GM20431 (cell line): Measurements from ENCODE around the gene MTMR11.
"Not testable (repeated sequence)": the region's sequence is repeated elsewhere in the genome, so short reads cannot be mapped to it uniquely, and the experiment has no call there.

Experiments
- in situ Hi-C: fragments of 300-500 bp; cut with MseI, MboI; formaldehyde crosslinking; loops from one replicate; pipeline ENCODE4 v1.15.0; 2020; ENCODE audit warnings: low sequenced_read_pairs; ENCODE audit not compliant: unreplicated experiment

MTMR11 gene, protein sequence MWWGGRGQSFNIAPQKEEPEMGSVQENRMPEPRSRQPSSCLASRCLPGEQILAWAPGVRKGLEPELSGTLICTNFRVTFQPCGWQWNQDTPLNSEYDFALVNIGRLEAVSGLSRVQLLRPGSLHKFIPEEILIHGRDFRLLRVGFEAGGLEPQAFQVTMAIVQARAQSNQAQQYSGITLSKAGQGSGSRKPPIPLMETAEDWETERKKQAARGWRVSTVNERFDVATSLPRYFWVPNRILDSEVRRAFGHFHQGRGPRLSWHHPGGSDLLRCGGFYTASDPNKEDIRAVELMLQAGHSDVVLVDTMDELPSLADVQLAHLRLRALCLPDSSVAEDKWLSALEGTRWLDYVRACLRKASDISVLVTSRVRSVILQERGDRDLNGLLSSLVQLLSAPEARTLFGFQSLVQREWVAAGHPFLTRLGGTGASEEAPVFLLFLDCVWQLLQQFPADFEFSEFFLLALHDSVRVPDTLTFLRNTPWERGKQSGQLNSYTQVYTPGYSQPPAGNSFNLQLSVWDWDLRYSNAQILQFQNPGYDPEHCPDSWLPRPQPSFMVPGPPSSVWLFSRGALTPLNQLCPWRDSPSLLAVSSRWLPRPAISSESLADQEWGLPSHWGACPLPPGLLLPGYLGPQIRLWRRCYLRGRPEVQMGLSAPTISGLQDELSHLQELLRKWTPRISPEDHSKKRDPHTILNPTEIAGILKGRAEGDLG

DNA sequence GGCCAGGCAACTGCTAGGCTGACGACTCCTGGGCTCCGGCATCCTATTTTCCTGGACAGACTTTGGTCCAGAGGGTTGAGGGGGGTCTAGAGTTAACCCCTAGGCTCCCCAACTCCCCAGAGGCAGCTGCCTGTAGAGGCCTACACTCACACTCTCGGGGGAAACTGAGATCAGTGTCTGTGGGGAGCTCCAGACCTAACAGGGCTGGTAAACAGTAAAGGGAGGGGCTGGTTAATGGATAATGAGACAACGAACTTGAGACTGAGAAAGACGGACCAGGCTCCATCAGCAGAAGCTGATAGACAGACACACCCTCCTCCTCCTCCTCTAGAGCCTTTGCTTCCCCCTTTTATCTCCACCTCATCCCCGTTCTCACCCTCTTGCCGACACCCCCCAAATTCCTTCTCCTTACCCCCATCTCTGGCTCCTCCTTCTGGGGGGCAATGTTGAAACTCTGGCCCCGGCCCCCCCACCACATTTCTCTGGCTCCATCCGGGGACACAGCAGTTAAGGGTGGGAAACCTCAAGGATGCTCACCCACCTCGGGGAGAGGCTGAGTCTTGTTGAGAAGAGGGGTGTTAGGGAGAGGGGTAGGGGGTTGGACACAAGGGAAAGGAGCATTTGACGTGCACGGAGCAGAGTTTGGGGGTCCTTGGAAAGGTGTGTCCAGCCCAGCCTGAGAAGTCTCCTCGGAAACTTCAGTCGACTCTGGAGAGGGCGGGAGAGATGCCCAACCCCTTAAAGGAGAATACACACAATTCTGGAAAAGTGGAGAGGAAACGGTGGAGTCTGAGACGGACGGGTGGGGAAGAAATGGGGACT is at the start of gene MTMR11:
TSS of gene MTMR11 (minus strand) at position 710 of the 822 bp plus-strand sequence. CDS start at position 478, 232 bp downstream.
- in situ Hi-C loops, result loop anchor here (25.0 kb wide), 1 partner anchor 251 kb away; no protein-coding TSS in a partner anchor

DNA sequence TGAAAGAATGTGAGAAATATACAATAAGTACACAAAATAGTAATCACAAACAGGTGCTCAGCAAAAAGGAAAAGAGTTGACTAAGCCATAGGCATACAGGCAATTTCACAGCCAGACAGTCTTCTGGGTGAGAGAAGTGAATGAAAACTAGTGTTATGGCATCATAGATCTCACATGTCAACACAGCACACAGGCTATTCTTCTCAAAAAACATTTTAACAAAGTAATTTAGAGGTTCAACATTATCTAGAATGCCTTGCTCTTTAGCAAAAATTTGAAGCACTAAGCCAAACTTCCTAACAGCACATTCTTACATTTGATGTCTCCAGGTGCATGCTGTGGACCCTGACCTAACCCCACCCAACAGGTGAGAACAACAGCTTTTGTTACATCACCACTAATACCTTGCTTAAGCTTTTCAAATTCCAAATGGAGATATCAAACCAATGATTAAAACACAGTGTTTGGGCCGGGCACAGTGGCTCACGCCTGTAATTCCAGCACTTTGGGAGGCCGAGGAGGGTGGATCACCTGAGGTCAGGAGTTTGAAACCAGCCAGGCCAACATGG is 43.4 kb upstream of the MTMR11 start:
- in situ Hi-C loops, result no loop called here

DNA sequence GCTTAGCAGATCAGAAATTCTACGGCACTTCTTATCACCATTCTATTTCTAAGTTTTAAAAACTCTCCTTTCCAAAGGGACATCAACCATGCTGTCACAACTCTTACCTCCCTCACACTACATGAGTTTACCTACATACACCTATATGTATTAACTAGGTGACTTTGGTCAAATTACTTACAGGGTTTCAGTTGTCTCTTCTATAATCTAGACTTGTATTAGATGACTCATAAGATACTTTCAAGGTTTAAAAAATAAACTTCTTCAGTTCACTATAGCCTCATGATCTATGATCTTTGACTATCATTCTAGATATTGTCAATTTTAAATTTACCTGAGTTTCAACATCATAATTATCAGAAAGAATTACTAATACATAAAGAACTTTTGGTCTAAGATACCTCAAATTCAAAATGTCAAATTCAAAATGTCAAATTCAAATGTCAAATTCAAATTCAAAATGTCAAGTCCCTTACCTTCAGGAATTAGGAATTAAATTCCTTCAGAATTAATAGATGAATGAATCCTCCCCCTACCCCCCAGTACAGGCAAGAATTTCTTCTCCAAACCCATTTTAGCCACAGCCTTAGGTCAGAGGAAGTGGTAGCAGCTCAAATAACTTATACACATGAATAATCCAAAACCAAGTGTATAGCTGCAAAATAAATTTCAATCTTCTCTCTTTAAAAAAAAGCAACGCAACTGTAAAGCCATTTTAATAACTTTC is 42.7 kb upstream of the MTMR11 start:
- in situ Hi-C loops, result no loop called here

DNA sequence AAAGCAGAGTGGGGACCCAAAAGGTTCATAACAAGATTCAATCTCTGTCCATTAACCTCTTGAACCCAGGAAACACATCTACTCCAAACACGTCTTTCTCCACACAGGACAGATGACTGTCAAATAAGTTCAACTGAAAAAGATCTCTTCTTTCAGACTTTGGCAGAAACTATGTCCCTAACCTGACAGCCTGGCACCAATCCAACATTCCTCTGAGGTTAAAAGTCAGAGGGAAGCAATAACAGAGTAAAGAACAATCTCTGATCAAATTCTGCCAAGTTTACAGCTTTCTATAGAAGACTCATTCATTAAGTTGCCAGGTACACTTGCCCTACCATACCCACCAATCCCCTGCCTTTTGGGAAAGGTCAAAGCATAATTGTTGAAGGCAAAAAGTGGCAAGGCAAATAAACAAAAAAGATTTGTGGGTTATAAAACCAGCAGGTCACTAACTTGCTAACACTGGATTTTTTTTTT is 41.9 kb upstream of the MTMR11 start:
- in situ Hi-C loops, result no loop called here

DNA sequence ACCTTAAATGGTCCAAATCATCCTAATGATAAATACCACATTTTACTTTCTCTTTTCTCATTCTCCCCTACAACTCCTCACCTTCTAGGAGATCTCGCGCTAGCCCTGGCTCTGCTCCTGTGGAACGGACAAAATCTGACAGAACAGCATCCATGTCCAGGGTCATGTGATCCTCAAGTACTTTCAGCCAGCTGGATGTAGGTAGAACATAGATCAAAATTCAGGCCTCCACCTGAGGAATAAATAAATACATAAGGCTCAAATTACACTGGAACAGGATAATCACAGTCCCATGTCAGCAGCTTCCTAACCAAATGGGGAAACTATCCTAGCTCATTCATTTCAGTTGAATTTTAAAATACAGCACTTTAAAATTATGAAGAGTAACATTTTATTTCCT is 40.7 kb upstream of the MTMR11 start:
- in situ Hi-C loops, result no loop called here

DNA sequence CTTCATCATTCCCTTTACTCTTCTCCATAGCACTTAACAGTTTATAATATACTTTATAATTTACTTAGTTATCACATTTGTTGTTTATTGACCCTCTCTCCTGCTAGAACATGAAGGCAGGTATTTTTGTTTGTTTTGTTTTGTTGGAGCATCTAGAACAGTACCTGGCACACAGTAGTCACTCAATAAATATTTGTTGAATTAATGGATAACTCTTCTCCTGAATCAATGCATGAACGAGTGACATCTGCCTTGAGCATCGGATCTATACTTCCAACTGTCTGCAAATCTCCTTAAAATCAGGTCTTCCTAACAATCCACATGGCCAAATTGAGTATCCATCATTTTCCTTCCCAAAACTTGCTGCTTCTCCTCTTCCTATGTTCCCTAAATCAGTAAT is 35.9 kb upstream of the MTMR11 start:
- in situ Hi-C loops, result no loop called here

DNA sequence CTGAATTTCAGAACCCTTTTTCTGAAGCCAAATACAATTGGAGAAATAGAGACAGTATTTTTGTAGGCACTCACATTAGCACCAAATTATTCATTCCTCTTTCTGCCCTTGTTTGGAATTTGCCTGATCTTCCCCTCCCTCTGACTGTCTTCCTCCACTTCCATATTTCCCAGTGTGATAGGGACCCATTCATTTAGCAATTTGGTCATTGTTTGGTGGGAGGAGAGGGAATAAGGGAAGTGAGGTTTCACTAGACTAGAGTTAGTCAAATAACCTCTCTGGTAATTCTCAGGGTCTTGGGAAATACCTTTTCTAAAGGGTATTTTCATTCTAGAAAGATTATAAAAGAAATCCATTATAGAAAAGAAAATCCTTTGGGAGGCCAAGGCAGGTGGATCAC is 31.0 kb upstream of the MTMR11 start:
- in situ Hi-C loops, result loop anchor here (10.0 kb wide), 1 partner anchor 77 kb away; no protein-coding TSS in a partner anchor

DNA sequence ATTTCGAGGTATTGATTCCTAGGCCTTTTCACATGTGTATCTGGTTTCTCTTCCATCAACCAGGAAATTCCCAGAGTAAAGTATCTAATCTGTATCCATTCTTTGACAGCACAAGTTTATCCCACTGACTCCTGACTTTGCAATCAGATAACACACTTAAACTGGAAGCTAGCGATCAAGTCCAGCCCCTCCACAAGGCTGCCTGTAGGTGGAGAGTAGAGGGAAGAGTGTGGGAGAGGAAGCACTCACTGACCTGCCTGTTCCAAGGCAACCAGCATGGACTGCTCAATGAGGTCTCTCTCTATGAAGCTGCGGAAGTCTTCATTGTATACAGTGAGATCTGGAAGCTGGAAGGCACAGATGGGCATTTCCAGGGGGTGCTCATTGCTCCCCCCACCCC is 30.4 kb upstream of the MTMR11 start:
- in situ Hi-C loops, result loop anchor here (10.0 kb wide), 1 partner anchor 78 kb away; no protein-coding TSS in a partner anchor

DNA sequence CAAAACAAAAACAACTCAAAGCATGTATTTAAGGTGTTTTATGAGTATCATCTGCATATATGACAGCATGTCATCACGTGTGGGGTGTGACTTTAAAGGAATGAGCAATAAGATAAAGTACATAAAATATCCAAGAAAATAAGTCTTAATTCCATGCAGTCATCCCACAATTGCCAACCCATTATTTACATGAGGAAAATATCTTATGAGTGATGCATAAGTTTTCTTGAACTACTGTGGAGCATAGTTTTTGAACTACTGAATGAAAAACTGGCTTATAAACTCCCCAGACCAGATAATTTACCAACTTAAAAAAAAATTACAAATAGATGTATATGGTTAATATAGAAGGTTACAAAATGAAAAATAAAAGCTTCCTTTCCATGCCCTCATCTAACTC is 29.7 kb upstream of the MTMR11 start:
- in situ Hi-C loops, result loop anchor here (10.0 kb wide), 1 partner anchor 78 kb away; no protein-coding TSS in a partner anchor

DNA sequence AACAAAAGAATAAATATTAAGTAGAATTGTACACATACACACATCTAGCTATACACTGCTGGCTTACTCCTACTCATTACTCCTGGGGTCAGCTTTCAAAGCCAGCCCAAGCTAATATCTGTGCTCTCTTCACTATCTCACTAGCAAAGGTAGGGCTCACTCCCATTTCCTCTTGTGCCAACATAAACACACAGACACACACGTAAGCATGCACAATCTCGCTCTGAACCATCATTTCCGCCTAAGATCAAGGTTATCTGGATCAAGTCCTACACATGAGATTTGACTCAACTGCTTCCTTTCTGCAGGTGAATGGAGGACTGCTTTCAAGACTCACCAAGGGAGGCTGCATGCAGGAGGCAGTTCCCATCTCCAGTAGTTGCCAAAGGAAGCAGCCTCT is 28.8 kb upstream of the MTMR11 start:
- in situ Hi-C loops, result loop anchor here (10.0 kb wide), 1 partner anchor 79 kb away; no protein-coding TSS in a partner anchor

DNA sequence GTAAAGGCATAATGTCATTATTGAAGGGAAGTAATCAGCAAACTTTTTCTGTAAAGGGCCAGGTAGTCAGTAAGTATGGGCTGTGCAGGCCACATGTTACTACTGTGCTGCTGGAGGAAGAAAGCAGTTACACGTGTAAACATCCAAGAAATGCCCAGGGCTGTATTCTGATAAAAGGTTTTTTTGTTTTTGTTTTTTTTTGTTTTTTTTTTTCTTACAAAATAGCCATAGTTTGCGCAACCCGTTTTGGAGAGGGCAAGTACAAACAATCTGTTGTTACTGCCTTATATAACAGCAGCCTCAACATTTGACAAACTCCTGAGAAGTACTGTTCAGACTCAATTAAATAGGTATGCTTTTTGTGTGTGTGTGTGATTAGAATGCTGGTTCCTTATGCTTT is 26.7 kb upstream of the MTMR11 start:
- in situ Hi-C loops, result loop anchor here (10.0 kb wide), 1 partner anchor 81 kb away; no protein-coding TSS in a partner anchor

DNA sequence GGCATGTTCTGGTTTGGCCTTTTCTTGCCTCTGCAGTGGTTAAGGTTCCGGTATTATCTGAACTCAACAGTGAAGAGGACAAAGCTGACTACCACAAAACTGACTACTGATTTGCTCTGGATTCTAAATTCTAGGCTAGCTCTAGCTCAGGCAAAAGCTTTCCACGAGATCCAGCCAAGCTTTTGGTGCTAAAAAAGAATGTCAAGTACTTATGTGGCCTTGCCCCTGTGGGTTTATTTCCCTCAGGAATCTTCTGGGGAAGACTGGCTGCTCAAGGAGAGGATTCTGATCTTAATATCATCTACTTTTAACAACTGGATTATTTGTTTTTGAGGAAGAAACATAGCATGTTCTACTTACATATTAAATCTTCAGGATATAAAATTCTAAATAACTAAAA is 26.1 kb upstream of the MTMR11 start:
- in situ Hi-C loops, result loop anchor here (10.0 kb wide), 1 partner anchor 82 kb away; no protein-coding TSS in a partner anchor

DNA sequence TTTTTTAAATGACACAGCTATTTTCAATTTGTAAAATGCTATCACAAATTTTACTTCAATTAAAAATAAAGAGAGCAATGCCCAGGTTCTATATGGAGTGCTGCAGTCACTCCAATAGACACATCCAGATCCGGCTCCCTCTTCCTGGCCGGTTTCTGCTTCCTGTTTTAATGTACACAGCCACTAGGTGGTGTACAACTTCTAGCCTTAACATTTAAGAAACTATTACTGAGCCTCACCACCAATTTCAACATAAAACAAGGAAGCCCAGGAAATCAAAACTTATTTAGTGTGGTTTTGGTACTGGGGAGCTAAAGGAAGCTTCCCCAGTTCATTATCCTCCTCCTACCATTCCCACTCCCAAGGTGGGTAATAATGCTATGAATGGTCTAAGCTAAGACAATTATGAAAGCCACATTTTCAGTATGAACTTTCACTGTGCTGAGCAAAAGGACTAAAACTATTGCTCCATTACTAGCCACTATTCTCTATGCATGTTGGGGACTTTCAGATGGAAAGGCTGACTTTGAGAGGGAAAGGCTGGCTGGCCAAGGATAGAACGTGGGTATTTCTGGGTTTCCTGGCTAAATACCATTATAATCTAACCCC is 25.5 kb upstream of the MTMR11 start:
- in situ Hi-C loops, result loop anchor here (10.0 kb wide), 1 partner anchor 83 kb away; no protein-coding TSS in a partner anchor

DNA sequence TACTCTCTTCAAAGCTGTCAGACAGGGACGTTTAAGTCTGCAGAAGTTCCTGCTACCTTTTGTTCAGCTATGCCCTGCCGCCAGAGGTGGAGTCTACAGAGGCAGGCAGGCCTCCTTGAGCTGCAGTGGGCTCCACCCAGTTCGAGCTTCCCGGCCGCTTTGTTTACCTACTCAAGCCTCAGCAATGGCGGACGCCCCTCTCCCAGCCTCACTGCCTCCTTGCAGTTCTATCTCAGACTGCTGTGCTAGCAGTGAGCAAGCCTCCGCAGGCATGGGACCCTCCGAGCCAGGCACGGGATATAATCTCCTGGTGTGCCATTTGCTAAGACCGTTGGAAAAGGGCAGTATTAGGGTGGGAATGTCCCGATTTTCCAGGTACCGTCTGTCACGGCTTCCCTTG is 20.9 kb upstream of the MTMR11 start:
- in situ Hi-C loops, result not testable (repeated sequence)

DNA sequence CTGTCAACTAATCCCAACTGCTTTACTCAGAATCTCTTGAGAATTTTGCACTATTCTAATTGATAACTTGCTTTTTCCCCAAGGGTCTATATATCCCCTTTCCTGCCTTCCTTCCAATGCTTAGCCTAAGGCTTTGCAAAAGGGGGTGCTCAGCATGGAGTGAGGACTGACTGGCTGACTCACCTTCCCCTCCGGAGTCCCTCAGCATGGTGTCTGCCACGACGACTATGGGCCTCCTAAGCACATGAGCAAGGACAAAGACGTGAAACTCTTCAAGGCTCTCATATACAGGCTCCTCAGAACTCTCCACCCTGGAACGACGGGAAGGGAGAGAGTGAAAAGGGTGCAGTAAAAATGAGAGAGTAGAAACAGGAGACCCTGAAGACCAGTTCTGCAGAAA is 13.2 kb upstream of the MTMR11 start:
- in situ Hi-C loops, result loop anchor here (25.0 kb wide), 1 partner anchor 237 kb away; no protein-coding TSS in a partner anchor

DNA sequence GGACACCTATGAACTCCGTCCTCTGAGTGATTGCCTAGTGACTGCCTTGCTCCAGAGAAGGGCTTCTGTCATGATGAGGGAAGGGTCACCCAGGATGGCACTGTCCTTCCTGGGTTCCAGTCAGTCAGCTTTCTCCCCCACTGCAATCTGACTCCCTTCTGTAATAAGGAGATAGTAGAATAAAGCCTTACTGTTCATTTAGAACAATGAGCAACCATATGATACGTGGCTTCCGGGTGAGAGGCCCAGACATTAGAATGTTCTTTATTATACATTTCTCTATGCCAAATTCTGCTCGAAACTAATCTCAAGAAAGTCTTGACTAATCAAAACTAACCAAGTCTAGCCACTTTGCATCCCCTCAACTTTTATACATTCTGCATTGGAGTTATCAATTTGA is 8.5 kb upstream of the MTMR11 start:
- in situ Hi-C loops, result loop anchor here (25.0 kb wide), 1 partner anchor 242 kb away; no protein-coding TSS in a partner anchor

DNA sequence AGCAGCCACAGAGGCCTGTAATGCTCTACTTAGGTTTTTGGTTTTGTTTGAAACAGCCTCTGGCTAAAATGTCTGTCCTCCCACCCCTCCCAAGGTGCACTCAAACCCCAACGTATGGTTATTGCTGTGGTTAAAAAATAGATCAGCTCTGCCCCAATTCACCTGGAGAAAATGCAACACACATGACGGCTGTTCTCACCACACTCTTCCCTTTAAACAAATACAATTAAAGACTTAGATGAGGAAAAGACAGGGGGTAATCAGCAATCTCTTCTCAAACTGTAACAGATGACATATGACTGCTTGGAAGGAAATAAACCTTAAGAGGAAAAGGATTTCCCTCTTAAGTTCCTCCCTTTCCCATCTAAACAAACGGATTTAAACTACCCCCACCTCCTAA is 6.2 kb upstream of the MTMR11 start:
- in situ Hi-C loops, result loop anchor here (25.0 kb wide), 1 partner anchor 244 kb away; no protein-coding TSS in a partner anchor

DNA sequence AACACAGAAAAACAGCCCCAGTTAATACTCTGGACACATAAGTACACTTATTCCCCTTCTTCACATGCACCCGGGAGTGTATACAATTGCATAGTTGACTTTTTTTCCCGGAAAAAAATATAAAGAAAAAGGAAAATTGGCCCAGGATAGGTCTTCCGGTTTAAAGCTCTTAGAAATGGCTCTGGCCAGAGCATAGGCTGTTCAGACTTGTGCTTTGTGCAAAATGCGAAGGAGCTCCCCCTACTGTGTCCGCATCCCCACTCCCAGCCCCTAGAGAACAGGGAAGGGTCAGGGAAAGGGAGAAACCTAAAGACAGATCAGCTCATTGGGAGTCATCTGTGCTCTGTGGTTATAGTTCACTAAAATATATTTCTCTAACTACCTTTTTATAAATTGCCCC is 5.5 kb upstream of the MTMR11 start:
- in situ Hi-C loops, result loop anchor here (25.0 kb wide), 1 partner anchor 245 kb away; no protein-coding TSS in a partner anchor
